Retinal pigment epithelial cell (primary cell): ENCODE data around the gene SF3A1.

Source experiments
- DNase-seq: peaks from one replicate; pipeline ENCODE4 v3.0.0-alpha.2; 2010; ENCODE audit warnings: low read depth
- H3K4me3 ChIP-seq: 2 replicates; pipeline ENCODE4 v1.5.1; 2011; ENCODE audit warnings: mild to moderate bottlenecking, low read length, control low read depth, moderate library complexity
- TF ChIP-seq, protein P1 (sequence below): conservative IDR thresholded peaks from 2 replicates; pipeline ENCODE4 v1.5.1; 2011; ENCODE audit warnings: low read depth, low read length, control low read depth, inconsistent platforms

SF3A1 gene

DNA sequence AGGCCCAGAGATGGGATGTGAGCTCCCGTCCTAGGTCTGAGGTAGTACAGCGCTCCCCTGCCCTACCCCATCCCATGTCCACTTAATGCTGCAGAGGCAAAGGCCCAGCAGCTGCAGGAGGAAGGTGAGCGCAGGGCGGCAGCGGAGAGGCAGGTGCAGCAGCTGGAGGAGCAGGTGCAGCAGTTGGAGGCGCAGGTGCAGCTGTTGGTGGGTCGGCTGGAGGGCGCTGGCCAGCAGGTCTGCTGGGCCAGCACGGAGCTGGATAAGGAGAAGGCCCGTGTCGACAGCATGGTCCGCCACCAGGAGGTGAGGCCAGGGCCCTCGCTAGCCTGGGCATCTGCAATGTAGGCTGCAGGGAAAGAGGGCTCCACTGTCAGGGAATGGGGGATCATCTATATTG lies 15.3 kb upstream of the SF3A1 start:
- no peak overlapping the region for H3K4me3 ChIP-seq
- no peak for DNase-seq
- TF ChIP-seq, protein P1, sequence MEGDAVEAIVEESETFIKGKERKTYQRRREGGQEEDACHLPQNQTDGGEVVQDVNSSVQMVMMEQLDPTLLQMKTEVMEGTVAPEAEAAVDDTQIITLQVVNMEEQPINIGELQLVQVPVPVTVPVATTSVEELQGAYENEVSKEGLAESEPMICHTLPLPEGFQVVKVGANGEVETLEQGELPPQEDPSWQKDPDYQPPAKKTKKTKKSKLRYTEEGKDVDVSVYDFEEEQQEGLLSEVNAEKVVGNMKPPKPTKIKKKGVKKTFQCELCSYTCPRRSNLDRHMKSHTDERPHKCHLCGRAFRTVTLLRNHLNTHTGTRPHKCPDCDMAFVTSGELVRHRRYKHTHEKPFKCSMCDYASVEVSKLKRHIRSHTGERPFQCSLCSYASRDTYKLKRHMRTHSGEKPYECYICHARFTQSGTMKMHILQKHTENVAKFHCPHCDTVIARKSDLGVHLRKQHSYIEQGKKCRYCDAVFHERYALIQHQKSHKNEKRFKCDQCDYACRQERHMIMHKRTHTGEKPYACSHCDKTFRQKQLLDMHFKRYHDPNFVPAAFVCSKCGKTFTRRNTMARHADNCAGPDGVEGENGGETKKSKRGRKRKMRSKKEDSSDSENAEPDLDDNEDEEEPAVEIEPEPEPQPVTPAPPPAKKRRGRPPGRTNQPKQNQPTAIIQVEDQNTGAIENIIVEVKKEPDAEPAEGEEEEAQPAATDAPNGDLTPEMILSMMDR = no peak

DNA sequence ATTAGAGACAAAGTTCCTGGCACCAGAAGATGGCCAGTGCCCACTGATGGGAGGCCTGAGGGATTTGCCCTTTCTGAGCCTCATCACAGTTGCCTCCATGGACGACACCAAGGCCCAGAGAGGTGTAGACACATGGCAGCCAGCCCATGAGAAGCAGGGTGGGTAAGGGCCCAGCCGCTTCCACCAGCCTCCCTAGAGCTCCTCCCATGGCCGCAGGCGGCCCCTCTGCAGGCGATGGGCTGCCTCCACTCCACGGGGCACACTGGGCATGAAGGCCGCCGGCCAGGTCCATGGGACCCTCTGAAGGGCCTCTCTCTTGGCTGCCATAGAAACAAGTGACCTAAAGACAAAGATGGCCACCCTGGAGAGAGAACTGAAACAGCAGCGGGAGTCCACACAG lies 14.6 kb upstream of the SF3A1 start:
- H3K4me3 ChIP-seq = no peak overlapping the region
- TF ChIP-seq, protein P1 = no peak
- DNase-seq = no peak

DNA sequence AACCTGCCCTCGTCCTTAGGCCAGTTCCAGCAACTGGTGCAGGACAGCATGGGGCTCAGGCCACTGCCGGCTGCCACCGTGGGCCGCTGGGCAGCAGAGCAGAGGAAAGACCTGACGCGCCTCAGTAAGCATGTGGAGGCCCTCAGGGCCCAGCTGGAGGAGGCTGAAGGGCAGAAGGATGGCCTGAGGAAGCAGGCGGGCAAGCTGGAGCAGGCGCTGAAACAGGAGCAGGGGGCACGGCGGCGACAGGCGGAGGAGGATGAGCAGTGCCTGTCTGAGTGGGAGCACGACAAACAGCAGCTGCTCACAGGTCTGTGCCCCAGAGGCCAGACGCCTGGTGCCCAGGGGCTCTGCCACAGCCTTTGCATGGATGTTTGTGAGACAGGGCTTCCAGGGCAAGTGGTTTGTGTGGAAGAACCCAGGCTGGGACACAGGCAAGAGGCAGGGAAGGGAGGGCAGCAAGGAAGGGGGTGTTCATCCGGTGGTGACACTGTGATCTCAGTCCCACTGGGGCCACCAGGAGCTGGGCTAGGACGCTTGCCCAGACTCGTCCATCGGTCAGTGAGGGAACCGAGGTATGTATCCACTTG lies 14.0 kb upstream of the SF3A1 start:
- DNase-seq = no peak
- no peak overlapping the region for H3K4me3 ChIP-seq
- TF ChIP-seq, protein P1 = no peak

DNA sequence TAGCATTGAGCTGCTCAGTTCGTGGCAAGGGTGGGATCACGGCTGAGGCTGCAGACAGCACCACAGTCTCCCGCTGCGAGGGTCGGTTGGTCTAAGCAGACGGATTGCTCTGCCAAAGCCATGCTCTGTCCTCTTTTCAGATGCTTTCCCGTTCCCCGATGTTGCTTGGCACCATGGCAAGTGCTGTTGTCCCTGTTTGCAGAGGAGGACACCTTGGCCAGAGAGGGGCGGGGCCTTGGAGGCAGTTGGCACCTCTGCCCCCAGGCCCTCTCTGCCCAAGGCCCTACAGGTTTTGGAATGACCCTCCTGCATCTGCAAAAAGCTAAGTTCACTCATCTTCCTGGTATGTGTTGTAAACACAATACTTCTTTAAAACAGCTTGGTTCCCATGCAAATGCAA lies 11.7 kb upstream of the SF3A1 start:
- no peak for DNase-seq
- no peak overlapping the region for H3K4me3 ChIP-seq
- TF ChIP-seq, protein P1 = no peak

DNA sequence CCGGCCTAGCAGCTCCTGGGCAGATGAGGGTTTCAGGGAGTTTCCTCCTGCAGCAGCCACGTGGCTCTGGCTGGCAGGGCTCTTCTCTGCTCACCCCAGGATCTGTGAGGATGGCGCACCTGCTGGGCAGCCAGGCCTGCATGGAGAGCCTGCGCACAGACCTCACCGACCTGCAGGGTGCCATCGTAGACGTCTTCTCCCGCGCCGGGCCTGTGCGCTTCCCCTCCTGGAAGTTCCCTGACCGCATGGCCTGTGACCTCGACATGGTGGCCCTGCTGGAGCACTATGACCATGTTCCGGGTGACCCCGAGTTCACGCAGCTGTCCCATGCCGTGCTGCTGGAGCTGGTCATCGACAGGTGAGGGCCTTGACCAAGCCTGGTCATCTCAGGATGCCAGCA lies 9.2 kb upstream of the SF3A1 start:
- H3K4me3 ChIP-seq = no peak overlapping the region
- DNase-seq = no peak
- TF ChIP-seq, protein P1 = no peak

DNA sequence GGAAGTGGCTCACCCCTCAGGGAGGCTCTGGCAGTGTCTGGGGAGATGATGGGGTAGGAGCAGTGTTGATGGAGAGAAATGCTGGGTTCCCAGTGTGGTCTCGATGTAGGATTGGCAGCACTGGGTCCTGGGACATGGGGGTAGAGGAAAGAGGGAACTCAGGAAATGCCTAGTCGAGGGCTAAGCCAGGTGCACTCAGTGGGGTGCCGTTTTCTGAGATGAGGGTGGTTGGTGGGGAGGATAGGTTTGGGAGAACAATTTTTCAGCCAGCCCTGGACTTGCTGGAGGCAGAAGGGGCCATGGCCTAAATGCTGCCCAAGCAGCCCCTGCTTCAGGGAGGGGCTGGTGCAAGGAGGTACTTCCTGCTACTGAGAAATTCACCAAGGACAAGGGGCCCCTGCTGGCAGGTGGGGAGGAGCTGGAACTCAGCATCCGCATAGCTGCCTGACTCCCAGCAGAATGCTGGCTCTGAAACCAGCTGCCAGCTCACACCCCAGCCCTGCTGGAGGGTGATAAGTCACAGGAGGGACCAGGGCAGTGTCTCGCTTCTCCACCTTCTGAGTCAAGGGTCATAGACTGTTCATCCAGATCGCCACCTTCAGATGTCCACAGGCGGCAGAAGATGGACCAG lies 6.1 kb upstream of the SF3A1 start:
- no peak overlapping the region for H3K4me3 ChIP-seq
- no peak for DNase-seq
- TF ChIP-seq, protein P1 = no peak
